GM12874 (cell line): ENCODE measurements around the gene MAML2.

ENCODE experiments used
- CTCF ChIP-seq: IDR thresholded peaks from 2 replicates; pipeline ENCODE4 v1.5.1; 2011; ENCODE audit warnings: low read depth, mild to moderate bottlenecking, control low read depth, low read length, moderate library complexity; ENCODE audit not compliant: insufficient read depth

Gene MAML2

GRCh38 chr11:96154802-96155520 is 188.0 kb downstream of the MAML2 start:
- no peak for TF ChIP-seq CTCF

DNA sequence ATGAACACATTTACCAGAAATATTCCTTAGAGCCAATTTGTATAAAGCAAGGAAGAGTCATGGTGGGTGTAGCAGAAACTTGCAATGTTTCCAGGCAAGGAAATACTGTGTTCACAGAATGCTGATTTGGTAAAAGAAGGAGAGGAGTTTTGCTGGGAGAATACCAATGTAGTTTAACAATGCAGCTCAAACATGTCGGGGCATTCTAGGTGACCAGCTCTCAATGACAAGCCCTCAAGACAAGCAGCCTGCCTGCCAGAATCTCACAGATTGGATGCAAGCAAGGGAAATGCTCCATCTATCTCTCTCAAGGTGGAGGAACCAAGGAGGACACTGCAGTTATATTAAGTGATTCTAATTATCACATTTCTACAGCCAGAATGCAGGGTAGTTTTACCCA is 190.4 kb downstream of the MAML2 start:
- TF ChIP-seq CTCF: no peak

DNA sequence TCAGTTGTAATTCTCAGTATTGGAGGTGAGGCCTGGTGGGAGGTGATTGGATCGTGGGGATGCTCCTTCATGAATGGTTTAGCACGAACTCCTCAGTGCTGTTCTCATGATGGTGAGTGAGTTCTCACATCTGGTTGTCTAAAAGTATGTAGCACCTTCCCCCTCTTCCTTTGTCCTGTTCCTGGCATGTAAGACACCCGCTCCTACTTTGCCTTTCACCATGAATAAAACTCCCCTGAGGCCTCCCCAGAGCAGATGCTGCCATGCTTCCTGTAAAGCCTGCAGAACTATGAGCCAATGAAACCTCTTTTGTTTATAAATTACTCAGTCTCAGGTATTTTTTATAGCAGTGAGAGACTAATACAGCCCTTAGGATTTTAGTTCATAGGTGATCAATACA is 191.5 kb downstream of the MAML2 start:
- no peak for TF ChIP-seq CTCF

DNA sequence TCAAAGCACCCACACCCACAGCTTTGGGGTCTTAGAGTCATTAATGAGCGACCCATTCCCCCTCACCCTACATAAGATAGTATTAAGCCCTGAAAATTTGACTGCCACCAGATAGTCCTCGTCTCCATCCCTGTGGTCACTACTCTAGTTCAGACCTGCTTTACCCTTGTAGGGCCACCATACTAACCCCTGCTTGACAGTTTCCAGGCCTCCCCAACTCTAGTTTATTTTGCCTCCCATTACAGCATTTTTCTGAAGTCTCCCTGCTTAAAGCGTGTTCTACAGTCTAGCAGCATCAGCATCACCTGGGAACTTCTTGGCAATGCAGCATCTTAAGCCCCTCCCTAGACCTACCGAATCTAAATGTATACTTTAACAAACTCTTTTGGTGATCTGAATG is 192.4 kb downstream of the MAML2 start:
- no peak for TF ChIP-seq CTCF

GRCh38 chr11:96149743-96150555 is 193.0 kb downstream of the MAML2 start:
- TF ChIP-seq CTCF: no peak

- TF ChIP-seq CTCF: no peak
Observed at GRCh38 chr11:96147906-96148486, 195.0 kb downstream of the MAML2 start.

DNA sequence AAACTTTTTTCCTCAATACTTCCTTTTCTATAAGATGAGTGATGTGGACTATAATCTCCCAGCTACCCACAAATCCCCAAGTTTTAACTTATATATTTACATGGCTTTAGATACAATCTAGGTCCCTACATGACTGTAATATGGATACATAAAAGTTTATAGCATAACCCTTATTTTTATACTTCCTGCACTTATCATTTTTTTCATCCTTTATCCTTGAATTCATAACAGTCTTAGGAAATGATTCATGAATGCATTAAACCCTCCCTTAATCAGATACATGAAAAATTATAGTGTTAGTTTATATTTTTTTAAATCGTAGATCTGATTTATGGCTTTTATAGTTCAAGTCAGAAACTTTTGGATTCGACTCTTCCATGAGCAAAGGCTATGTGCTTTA is 195.8 kb downstream of the MAML2 start:
- no peak for TF ChIP-seq CTCF
